ENCODE results near the gene PPT1.

DNA sequence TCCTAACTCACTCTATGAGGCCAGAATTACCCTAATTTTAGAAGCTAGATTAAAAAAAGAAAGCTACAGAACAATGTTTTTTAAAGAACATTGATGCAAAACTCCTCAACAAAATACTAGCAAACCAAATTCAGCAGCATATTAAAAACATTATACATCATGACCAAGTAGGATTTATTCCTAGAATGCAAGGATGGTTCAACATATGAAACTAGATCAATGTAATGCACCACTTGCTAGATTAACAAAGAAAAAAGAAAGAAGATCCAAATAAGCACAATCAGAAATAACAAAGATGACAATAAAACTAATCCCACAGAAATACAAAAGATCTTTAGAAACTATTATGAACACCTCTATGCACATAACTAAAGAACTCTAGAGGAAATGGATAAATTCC is 13.3 kb upstream of the PPT1 start:
- TF ChIP-seq POLR2AphosphoS5 (IDR thresholded peaks at IDR 0.05; ENCODE audit: insufficient read depth in 1 of 2, low read depth in 1 of 2), result no peak
- TF ChIP-seq, protein P1, sequence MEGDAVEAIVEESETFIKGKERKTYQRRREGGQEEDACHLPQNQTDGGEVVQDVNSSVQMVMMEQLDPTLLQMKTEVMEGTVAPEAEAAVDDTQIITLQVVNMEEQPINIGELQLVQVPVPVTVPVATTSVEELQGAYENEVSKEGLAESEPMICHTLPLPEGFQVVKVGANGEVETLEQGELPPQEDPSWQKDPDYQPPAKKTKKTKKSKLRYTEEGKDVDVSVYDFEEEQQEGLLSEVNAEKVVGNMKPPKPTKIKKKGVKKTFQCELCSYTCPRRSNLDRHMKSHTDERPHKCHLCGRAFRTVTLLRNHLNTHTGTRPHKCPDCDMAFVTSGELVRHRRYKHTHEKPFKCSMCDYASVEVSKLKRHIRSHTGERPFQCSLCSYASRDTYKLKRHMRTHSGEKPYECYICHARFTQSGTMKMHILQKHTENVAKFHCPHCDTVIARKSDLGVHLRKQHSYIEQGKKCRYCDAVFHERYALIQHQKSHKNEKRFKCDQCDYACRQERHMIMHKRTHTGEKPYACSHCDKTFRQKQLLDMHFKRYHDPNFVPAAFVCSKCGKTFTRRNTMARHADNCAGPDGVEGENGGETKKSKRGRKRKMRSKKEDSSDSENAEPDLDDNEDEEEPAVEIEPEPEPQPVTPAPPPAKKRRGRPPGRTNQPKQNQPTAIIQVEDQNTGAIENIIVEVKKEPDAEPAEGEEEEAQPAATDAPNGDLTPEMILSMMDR (IDR thresholded peaks at IDR 0.05), result no peak

Data from vagina (tissue), 2 donors.